SK-N-SH (cell line): ENCODE data around the gene IL13. TPM values are rescaled to one million over a fixed set of nuclear protein-coding genes. Genes with fewer than 3 reads are reported as not detected.

Experiments
- CTCF ChIA-PET: fragments of 300-600, 350-600 bp; formaldehyde crosslinking; extraction: SDS; loops from one replicate; lab custom pipeline; 2021; lab: Yijun Ruan, JAX
- POLR2A ChIA-PET: fragments of 350-600 bp; sonication (Branson Sonifier 250); formaldehyde crosslinking; extraction: SDS; loops from one replicate; lab custom pipeline; 2020; ENCODE audit warnings: antibody characterized with exemption, inconsistent platforms; lab: Yijun Ruan, JAX
- DNase-seq: peaks from one replicate; pipeline ENCODE4 v3.0.0; 2012
- H2AFZ ChIP-seq: fragments of 200-600 bp; sonication (generic); 2 replicates; pipeline ENCODE4 v1.8.1; 2016; ENCODE audit warnings: antibody characterized with exemption, mild to moderate bottlenecking, low read depth
- H3F3A ChIP-seq: fragments of 200-600 bp; sonication (generic); replicated peaks from 2 replicates; pipeline ENCODE3; 2016; ENCODE audit warnings: antibody characterized with exemption, mild to moderate bottlenecking; ENCODE audit not compliant: insufficient read depth
- H3K27ac ChIP-seq, 2 experiments: fragments of 200-500 bp in 1 of 2; fragments of 200-600 bp in 1 of 2; sonication (Bioruptor generic) in 1 of 2; sonication (generic), shearing (Covaris generic) in 1 of 2; 2 replicates each; pipeline versions ENCODE4 v1.5.1 to v1.6.1; 2014 to 2016; ENCODE audit warnings: low read depth in 2 of 2, inconsistent platforms in 1 of 2, low read length in 1 of 2, mild to moderate bottlenecking in 1 of 2, mixed read lengths in 1 of 2
- H3K27me3 ChIP-seq: fragments of 200-600 bp; sonication (generic), shearing (Covaris generic); 2 replicates; pipeline ENCODE4 v1.6.1; 2016; ENCODE audit warnings: mixed run types; ENCODE audit not compliant: insufficient read depth
- H3K36me3 ChIP-seq, 2 experiments: fragments of 200-500 bp in 1 of 2; fragments of 200-600 bp in 1 of 2; sonication (Bioruptor generic) in 1 of 2; sonication (generic) in 1 of 2; replicated peaks in 1 of 2; 2 replicates each; pipeline versions ENCODE3 to v1.5.1; 2014 to 2016; ENCODE audit warnings: low read length in 1 of 2, mild to moderate bottlenecking in 1 of 2; ENCODE audit not compliant: insufficient read depth in 2 of 2, control insufficient read depth in 1 of 2
- H3K4me1 ChIP-seq, 2 experiments: fragments of 200-500 bp in 1 of 2; fragments of 200-600 bp in 1 of 2; sonication (Bioruptor generic) in 1 of 2; sonication (generic), shearing (Covaris generic) in 1 of 2; 2 replicates each; pipeline versions ENCODE4 v1.5.1 to v1.6.1; 2014 to 2016; ENCODE audit warnings: low read depth in 1 of 2, low read length in 1 of 2, mixed run types in 1 of 2; ENCODE audit not compliant: insufficient read depth in 2 of 2, control insufficient read depth in 1 of 2
- H3K4me2 ChIP-seq: fragments of 200-600 bp; sonication (generic), shearing (Covaris generic); 2 replicates; pipeline ENCODE4 v1.6.1; 2017; ENCODE audit warnings: mixed run types
- H3K4me3 ChIP-seq, 2 experiments: fragments of 200-500 bp in 1 of 2; fragments of 200-600 bp in 1 of 2; sonication (Bioruptor generic) in 1 of 2; sonication (generic), shearing (Covaris generic) in 1 of 2; 2 replicates each; pipeline versions ENCODE4 v1.5.1 to v1.8.1; 2014 to 2016; ENCODE audit warnings: low read depth in 2 of 2, inconsistent platforms in 1 of 2, low read length in 1 of 2, mild to moderate bottlenecking in 1 of 2, mixed read lengths in 1 of 2, moderate library complexity in 1 of 2
- H3K79me2 ChIP-seq: fragments of 200-600 bp; sonication (generic); 2 replicates; pipeline ENCODE4 v1.8.1; 2017; ENCODE audit warnings: mild to moderate bottlenecking; ENCODE audit not compliant: insufficient read depth
- H3K9ac ChIP-seq: fragments of 200-600 bp; sonication (generic); 2 replicates; pipeline ENCODE4 v1.6.1; 2017; ENCODE audit warnings: mixed run types
- H3K9me2 ChIP-seq: fragments of 200-600 bp; sonication (generic); 2 replicates; pipeline ENCODE4 v1.6.1; 2017; ENCODE audit warnings: mixed run types
- H3K9me3 ChIP-seq: fragments of 200-600 bp; sonication (generic); 2 replicates; pipeline ENCODE4 v1.6.1; 2017; ENCODE audit warnings: mixed run types, mild to moderate bottlenecking, moderate library complexity
- H4K20me1 ChIP-seq: fragments of 200-600 bp; sonication (generic); 2 replicates; pipeline ENCODE4 v1.6.1; 2017; ENCODE audit warnings: mild to moderate bottlenecking, mixed run types; ENCODE audit not compliant: insufficient read depth
- GABPA ChIP-seq: IDR thresholded peaks from 2 replicates; pipeline ENCODE4 v1.4.0; 2012; ENCODE audit warnings: low read depth, mild to moderate bottlenecking
- NFIC ChIP-seq: IDR thresholded peaks from 2 replicates; pipeline ENCODE4 v1.4.0; 2012; ENCODE audit warnings: borderline replicate concordance
- POLR2AphosphoS5 ChIP-seq: IDR thresholded peaks from 2 replicates; pipeline ENCODE4 v1.6.1; 2012; ENCODE audit warnings: low read depth, low read length
- YY1 ChIP-seq: IDR thresholded peaks from 2 replicates; pipeline ENCODE4 v1.4.0; 2012; ENCODE audit warnings: low read depth, mild to moderate bottlenecking
- WGBS: methylation state at CpG from one replicate; pipeline ENCODE4 v1.1.6; 2017; ENCODE audit warnings: low lambda C conversion rate; 5-methylcytosine and 5-hydroxymethylcytosine counted together
- polyA plus RNA-seq, 3 experiments: library from polyadenylated mRNA; depleted of rRNA; stranded (reverse); fragments of >200 nt; gene quantifications; 2 replicates each; pipeline ENCODE4 v1.2.3, GENCODE V29; 2012
- TF ChIP-seq, protein P1 (sequence below): IDR thresholded peaks from 2 replicates; pipeline ENCODE4 v1.6.1; 2012; ENCODE audit warnings: mild to moderate bottlenecking, low read depth, low read length, moderate library complexity
- TF ChIP-seq, protein P2 (sequence below): fragments of 200-600 bp; sonication (generic); IDR thresholded peaks from 2 replicates; pipeline ENCODE4 v1.6.1; 2017; ENCODE audit warnings: antibody characterized with exemption, mild to moderate bottlenecking, moderate library complexity
- TF ChIP-seq, protein P3 (sequence below): IDR thresholded peaks from 2 replicates; pipeline ENCODE4 v1.4.0; 2012; ENCODE audit warnings: low read depth, borderline replicate concordance

IL13 gene
- polyA plus RNA-seq, 1 of the 3 experiments (the other 2 are of a cell fraction), result 0.08 TPM

DNA sequence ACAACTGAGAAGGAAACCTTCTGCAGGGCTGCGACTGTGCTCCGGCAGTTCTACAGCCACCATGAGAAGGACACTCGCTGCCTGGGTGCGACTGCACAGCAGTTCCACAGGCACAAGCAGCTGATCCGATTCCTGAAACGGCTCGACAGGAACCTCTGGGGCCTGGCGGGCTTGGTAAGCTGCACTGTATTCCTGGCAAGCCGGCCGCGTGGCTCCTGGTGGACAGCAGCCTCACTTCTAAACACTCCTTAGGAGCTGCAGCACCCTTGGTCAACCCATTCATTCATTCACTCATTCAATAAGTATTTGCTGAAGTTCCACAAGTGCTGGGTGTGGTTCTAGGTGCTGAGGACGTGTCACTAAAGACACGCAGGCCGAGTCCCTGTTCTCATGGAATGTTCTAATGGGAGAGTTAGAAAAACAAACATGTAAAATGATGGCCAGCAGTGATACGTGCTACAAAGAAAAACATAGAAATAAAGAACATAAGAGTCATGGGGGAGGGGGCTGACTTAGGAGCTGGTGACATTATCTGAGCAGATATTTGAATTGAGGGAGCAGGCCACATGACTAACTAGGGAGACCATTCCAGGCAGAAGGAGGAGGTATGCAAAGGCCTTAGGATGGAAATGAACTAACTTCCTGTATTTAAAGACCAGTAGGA, 21.9 kb downstream of the IL13 start:
- Histone ChIP-seq H2AFZ (no peak overlapping the region), H3K9me2 (no peaks in the 10 kb centered on the region), H3K9ac (no peak overlapping the region), H3K27ac (no peak overlapping the region), H3K4me3 (no peak overlapping the region), H3K27me3 (no peaks in the 10 kb centered on the region), H3K79me2 (no peaks in the 10 kb centered on the region), H3F3A (peaks cover 21% of the 10 kb centered on the region), H3K36me3 (no peaks in the 10 kb centered on the region), H3K4me1 (peaks cover 0 to 21% of the 10 kb centered on the region in 2 experiments; a peak in 3 of 4 replicates), H3K4me2 (no peak overlapping the region), H3K9me3 (no peaks in the 10 kb centered on the region), H4K20me1 (no peaks in the 10 kb centered on the region)
- 96% methylated on average over 15 of the region's 15 CpGs for WGBS
- TF ChIP-seq, protein P1, sequence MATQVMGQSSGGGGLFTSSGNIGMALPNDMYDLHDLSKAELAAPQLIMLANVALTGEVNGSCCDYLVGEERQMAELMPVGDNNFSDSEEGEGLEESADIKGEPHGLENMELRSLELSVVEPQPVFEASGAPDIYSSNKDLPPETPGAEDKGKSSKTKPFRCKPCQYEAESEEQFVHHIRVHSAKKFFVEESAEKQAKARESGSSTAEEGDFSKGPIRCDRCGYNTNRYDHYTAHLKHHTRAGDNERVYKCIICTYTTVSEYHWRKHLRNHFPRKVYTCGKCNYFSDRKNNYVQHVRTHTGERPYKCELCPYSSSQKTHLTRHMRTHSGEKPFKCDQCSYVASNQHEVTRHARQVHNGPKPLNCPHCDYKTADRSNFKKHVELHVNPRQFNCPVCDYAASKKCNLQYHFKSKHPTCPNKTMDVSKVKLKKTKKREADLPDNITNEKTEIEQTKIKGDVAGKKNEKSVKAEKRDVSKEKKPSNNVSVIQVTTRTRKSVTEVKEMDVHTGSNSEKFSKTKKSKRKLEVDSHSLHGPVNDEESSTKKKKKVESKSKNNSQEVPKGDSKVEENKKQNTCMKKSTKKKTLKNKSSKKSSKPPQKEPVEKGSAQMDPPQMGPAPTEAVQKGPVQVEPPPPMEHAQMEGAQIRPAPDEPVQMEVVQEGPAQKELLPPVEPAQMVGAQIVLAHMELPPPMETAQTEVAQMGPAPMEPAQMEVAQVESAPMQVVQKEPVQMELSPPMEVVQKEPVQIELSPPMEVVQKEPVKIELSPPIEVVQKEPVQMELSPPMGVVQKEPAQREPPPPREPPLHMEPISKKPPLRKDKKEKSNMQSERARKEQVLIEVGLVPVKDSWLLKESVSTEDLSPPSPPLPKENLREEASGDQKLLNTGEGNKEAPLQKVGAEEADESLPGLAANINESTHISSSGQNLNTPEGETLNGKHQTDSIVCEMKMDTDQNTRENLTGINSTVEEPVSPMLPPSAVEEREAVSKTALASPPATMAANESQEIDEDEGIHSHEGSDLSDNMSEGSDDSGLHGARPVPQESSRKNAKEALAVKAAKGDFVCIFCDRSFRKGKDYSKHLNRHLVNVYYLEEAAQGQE, result no peak
- no peak for TF ChIP-seq YY1
- TF ChIP-seq, protein P2, sequence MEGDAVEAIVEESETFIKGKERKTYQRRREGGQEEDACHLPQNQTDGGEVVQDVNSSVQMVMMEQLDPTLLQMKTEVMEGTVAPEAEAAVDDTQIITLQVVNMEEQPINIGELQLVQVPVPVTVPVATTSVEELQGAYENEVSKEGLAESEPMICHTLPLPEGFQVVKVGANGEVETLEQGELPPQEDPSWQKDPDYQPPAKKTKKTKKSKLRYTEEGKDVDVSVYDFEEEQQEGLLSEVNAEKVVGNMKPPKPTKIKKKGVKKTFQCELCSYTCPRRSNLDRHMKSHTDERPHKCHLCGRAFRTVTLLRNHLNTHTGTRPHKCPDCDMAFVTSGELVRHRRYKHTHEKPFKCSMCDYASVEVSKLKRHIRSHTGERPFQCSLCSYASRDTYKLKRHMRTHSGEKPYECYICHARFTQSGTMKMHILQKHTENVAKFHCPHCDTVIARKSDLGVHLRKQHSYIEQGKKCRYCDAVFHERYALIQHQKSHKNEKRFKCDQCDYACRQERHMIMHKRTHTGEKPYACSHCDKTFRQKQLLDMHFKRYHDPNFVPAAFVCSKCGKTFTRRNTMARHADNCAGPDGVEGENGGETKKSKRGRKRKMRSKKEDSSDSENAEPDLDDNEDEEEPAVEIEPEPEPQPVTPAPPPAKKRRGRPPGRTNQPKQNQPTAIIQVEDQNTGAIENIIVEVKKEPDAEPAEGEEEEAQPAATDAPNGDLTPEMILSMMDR, result no peak
- TF ChIP-seq, protein P3, sequence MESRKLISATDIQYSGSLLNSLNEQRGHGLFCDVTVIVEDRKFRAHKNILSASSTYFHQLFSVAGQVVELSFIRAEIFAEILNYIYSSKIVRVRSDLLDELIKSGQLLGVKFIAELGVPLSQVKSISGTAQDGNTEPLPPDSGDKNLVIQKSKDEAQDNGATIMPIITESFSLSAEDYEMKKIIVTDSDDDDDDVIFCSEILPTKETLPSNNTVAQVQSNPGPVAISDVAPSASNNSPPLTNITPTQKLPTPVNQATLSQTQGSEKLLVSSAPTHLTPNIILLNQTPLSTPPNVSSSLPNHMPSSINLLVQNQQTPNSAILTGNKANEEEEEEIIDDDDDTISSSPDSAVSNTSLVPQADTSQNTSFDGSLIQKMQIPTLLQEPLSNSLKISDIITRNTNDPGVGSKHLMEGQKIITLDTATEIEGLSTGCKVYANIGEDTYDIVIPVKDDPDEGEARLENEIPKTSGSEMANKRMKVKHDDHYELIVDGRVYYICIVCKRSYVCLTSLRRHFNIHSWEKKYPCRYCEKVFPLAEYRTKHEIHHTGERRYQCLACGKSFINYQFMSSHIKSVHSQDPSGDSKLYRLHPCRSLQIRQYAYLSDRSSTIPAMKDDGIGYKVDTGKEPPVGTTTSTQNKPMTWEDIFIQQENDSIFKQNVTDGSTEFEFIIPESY, result no peak
- TF ChIP-seq GABPA, result no peak
- no peak for TF ChIP-seq NFIC
- POLR2A ChIA-PET, result no interaction called here
- no peak for DNase-seq
- CTCF ChIA-PET, result no interaction called here

DNA sequence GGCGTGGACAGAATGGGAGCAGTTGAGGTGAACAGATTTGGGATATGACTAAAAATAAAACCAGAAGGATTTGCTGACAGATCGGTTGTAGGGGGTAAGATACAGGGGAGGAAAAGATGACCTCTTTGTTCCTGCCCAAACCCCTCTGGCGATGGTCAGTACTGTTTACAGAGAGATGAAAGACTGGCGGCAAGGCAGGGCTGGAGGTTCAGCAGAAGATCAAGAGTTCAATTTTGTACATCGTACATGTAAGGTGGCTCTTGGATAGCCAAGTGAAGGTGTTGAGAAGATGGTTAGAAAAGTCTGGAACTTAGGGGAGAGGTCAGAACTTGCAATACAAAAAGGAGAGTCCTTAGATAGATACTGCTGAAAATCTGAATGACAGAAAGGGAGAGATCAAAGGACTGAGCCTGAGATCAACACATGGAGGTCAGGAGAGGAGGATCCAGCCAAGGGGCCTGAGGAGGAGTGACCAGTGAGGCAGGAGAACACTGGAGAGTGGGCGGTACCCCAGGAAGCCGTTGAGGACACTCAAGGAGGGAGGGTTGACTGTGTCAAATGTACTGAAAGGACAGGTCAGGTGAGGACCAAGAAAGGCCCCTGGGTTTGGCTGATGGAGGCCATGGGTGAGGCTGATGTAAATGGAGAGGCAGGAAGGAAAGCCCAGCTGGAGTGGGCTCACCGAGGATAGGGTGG, 23.0 kb downstream of the IL13 start:
- no peak overlapping the region for H3K4me3 ChIP-seq

More for the DNA sequence above, 23.0 kb downstream of the IL13 start:
- Histone ChIP-seq H3F3A (peaks cover 17% of the 10 kb centered on the region), H4K20me1 (no peaks in the 10 kb centered on the region), H3K9me2 (no peaks in the 10 kb centered on the region), H3K9me3 (no peaks in the 10 kb centered on the region), H3K4me1 (peaks cover 0 to 16% of the 10 kb centered on the region in 2 experiments; a peak in 2 of 4 replicates), H3K27ac (no peak overlapping the region), H3K4me2 (no peak overlapping the region), H3K27me3 (no peaks in the 10 kb centered on the region), H3K36me3 (no peaks in the 10 kb centered on the region), H3K79me2 (no peaks in the 10 kb centered on the region), H2AFZ (no peak overlapping the region), H3K9ac (no peak overlapping the region)
- ChIA-PET CTCF (interaction anchor here (0.8 kb wide), 1 partner anchor 180 kb away, joined by 3 read pairs; no protein-coding TSS in a partner anchor), POLR2A (no interaction called here)
- DNase-seq, result no peak
- TF ChIP-seq GABPA, result no peak
- no peak for TF ChIP-seq POLR2AphosphoS5
- 85% methylated on average over 8 of the region's 8 CpGs for WGBS
